Jurkat, Clone E6-1 (cell line): Measurements from ENCODE around the gene TTLL7.
"Not testable (repeated sequence)": the region's sequence is repeated elsewhere in the genome, so short reads cannot be mapped to it uniquely, and the experiment has no call there.

Source experiments
- DNase-seq: peaks from one replicate; pipeline ENCODE4 v3.0.0-alpha.2; 2011; ENCODE audit warnings: low read depth, low spot score
- H3K4me3 ChIP-seq: 2 replicates; pipeline ENCODE4 v1.5.1; 2011; ENCODE audit warnings: mild to moderate bottlenecking, low read length, control low read depth, moderate library complexity

The TTLL7 gene

DNA sequence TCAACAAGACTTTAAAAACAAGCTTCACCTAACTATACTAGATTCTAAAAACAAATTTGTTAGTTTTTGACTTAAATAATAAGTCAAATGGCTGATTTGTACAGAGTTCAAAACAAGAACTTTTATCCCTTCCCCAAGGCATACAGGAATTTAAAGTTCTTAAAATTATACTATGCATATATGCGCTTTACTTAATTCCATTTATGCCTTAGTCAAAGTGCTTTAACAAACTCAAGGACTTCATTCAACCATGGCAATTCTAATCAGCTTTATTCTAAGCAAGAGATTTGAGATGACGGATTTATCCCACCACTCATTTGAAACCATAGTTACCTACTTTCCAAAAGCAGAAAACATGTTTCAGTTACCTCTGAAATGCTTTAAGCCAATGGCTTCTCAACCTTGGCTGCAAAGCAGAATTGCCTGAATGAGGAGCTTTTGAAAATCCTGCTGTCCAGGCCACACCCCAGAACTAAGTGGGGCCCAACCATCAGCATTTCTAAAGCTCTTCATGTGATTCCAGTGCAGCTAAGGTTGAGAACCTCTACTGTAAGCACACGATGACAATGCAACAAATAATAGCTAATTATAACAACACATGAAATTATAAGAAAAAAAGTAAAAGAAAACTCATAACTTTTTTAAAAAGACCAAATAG, 44.6 kb downstream of the TTLL7 start:
- no peak for DNase-seq
- no peak overlapping the region for H3K4me3 ChIP-seq

DNA sequence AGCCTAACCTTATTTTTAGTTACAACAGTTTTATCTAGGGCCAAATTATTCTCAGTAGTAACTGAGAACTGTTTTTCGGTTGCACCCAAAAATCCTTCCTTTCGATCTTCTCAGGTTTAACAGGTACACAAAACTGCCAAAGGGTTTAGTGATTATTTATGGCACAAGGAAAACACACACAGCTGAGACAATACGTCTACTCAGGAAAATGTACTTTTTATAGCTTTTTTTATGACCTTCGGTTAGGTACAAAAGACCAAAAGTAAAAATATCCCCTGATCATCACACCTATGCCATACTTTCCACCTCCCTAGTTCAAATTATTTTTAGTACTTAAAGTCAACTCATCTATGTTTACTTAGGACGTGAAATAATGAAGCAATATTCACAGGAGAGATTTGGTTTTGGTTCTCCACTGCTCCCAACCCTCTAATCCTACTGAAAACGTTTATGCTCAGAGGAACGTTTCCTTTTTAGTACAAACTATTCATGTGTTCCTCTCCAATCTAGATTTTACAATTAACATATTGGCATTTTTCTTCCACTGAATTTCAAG, 48.7 kb downstream of the TTLL7 start:
- no peak for DNase-seq
- H3K4me3 ChIP-seq = no peak overlapping the region

- no peak overlapping the region for H3K4me3 ChIP-seq
- DNase-seq = no peak
These were observed 56.0 kb downstream of the TTLL7 start for GRCh38 chr1:83942914-83943313.

DNA sequence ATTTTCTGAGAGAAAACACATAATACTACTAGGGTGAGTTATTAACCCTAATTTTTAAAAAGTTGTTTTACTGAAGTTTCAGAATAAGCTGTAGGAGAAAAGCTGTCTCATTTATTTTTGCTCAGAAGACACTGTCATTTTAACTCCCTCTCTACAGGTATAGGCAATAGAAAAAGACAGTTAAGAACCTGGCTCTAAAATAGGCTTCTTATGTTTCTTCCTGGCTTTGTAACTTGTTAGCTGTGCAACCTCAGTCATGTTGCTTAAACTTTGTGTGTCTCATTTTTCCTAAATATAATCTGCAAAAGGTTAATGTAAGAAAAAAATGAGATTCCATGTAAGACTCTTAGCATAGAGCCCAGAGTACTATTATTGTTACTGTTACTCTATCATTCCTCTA, 64.4 kb downstream of the TTLL7 start:
- H3K4me3 ChIP-seq = no peak overlapping the region
- DNase-seq = no peak

DNA sequence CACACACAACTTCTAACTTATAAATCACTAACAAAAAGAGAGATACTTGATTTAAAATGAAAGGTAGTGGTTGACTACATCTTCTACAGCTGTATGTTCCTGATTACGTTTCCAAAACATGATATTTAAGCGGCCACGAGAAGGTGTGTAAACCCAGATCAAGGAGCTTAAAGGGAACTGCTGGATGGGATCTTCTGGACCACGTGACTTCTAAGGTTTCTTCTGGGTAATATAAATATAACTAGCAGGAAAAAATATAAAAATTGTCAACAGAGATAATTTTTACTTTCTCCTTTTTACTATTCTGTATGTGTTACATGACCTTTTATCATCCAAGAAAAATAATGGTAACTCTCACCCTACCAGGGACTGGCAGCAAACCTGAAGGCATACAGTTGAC, 66.2 kb downstream of the TTLL7 start:
- H3K4me3 ChIP-seq = no peak overlapping the region
- no peak for DNase-seq

DNA sequence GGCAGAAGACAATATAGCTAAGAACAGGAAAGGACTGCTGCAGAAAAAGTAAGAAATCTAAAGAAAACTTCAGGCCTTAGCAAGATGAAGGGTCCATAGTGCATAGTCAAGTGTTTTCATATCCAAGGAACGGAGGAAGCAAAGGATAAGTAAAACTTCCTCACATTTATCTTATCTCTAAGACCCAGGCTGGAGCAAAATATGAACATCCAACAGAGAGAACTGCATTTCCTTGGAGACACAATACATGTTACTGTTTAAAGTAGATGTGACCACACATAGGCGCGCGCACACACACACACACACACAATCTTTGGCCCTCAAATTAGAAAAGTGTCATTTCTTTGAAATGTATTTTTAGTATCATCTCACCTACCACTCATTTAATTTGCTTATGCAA, 66.7 kb downstream of the TTLL7 start:
- DNase-seq = no peak
- H3K4me3 ChIP-seq = no peak overlapping the region

GRCh38 chr1:83931658-83932253, 67.2 kb downstream of the TTLL7 start:
- DNase-seq = peak; percentile 36
- no peak overlapping the region for H3K4me3 ChIP-seq

DNA sequence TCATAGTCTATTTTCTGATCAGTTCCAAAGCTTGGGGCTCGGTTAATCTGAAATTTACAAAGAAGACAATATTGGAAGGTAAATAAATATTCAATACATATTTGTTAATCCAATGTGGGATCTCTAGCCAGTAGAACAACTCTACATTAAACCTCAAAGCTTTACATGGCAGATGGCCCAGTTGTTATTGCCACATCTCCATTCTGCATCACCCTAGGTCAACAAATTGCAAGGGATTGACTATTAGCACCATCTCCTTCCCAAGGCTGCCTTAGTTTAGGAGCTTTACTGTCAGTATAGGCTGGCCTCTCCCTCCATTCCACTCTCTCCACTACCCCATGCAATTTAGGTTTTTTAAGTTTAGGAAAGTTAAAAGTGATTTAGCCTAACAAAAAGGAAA, 69.7 kb downstream of the TTLL7 start:
- H3K4me3 ChIP-seq = no peak overlapping the region
- DNase-seq = no peak

DNA sequence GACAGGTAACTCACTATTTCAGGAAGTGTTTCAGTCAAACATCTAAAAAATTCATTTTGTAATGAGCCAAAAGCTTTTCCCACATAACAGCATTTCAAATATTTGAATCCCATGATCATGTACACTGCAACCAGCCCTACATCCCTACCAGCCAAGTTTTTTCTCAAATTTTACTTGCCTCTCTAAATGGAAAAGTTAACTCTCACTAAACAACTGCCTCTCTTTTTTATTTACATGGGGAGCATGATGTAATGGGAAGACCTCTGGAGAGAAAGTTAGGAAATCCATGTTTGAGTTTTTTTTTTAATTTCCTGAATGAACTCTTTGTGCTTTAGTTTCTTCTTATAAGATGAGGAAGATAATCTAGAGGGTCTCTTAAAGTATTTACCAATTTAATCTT, 70.5 kb downstream of the TTLL7 start:
- H3K4me3 ChIP-seq = no peak overlapping the region
- DNase-seq = no peak

- no peak overlapping the region for H3K4me3 ChIP-seq
- no peak for DNase-seq
These were observed 71.2 kb downstream of the TTLL7 start for GRCh38 chr1:83927701-83928100.

DNA sequence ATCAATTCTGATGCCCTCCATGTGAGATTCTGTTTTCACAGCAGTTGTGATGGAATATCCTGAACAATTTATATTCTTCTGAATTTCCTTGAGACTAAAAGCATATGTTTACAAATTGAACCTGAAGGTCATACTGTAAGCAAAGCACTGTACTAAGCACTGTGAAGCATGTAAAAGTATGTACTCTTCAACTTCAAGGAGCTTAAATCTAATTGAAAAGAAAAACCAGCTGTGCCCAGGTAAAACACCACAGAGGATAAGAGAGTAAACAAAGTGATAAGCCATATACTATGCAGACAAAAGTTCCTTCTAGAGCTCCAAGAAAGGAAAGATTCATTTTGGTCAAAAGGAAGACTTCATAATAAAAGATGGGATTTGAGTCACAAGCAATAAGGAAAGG, 71.9 kb downstream of the TTLL7 start:
- no peak overlapping the region for H3K4me3 ChIP-seq
- no peak for DNase-seq

- no peak for DNase-seq
These were observed 75.4 kb downstream of the TTLL7 start for GRCh38 chr1:83923553-83923952.

GRCh38 chr1:83922431-83922830, 76.5 kb downstream of the TTLL7 start:
- no peak overlapping the region for H3K4me3 ChIP-seq
- no peak for DNase-seq

More at GRCh38 chr1:83923553-83923952, 75.4 kb downstream of the TTLL7 start:
- H3K4me3 ChIP-seq = no peak overlapping the region

DNA sequence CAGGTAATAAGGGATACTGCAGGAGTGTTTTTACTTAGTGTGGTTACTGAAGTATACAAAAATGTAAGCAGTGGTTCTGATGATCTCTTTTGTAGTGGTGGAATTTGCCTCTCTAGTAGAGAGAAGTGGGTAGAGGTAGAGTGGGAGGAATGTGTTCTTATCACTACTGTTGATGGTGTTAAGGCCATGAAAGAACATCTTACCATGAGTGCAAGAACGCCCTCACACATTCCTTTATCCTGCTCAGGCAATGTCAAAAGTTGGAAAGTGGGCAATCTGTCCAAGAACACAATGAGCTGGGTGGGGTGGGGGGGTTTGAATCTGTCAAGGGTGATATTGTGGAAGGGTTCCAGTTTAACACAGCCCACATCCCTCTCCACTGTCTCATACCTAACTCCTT, 78.6 kb downstream of the TTLL7 start:
- DNase-seq = no peak
- H3K4me3 ChIP-seq = no peak overlapping the region

DNA sequence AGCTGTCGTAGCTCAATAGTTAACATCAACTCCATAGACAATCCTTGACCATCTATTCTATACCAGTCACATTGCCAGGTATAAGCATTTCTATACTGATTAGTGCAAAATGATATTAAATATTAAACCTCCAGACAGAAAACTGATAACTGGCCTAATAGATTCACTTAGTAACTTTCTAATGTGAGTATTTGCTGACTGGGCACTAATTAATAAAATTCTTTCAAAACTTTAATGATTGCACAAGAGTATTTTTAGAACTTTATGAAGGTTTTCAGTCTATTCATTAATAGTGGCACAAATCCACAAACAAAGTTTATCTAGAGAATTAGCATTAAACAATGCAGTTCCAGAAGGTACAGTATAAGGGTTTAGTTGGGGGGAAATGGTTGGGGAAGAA, 79.1 kb downstream of the TTLL7 start:
- DNase-seq = no peak
- no peak overlapping the region for H3K4me3 ChIP-seq

DNA sequence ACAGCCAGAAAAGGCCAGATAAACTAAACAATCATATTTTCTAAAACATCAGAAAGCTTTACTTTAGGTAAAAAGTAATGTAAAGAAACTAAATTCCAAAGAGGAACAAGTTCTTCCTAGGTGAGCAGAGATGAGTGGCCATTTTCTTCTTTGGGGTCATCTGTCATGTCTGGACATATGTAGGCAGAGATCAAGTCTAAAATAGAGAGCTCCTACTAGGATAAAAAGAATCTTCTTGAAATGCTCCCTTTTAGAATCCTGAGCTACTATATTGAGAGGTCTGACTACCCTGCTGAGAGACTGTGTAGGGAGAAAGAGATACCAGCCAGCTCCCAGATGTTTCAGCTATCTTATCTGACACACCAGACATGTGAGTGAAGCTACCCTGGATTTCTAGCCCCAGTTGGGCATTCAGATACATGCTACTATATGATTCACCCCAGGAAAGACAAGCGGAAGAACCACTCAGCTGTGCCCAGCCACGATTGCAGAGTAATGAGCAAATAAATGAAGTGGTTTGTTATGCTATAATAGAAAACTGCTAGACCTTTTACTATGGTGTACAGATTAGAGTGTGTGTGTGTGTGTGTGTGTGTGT, 80.1 kb downstream of the TTLL7 start:
- H3K4me3 ChIP-seq = no peak overlapping the region
- no peak for DNase-seq

GRCh38 chr1:83917959-83918358, 81.0 kb downstream of the TTLL7 start:
- H3K4me3 ChIP-seq = no peak overlapping the region
- DNase-seq = no peak

DNA sequence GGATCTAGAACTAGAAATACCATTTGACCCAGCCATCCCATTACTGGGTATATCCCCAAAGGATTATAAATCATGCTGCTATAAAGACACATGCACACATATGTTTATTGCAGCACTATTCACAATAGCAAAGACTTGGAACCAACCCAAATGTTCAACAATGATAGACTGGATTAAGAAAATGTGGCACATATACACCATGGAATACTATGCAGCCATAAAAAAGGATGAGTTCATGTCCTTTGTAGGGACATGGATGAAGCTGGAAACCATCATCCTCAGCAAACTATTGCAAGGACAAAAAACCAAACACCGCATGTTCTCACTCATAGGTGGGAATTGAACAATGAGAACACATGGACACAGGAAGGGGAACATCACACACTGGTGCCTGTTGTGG, 82.8 kb downstream of the TTLL7 start:
- H3K4me3 ChIP-seq, DNase-seq: not testable (repeated sequence)

DNA sequence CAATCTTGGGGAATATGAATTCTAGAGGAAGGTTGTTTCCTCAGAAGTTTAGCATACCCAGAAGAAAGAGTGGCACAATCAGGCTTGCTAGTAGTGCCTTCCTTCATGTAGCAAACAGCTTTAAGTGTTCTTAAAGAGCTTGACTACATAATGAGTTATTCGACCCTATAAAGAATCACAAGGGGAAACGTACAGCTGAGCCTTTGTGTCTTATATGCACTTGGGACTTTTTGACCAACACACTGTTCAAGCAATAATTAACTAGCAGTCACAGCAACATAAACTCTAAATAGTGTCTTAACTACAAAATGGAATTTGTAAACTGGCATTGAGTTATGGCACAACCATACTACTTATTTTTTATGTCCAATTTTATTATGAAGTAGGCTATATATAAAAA, 86.1 kb downstream of the TTLL7 start:
- no peak for DNase-seq
- no peak overlapping the region for H3K4me3 ChIP-seq

DNA sequence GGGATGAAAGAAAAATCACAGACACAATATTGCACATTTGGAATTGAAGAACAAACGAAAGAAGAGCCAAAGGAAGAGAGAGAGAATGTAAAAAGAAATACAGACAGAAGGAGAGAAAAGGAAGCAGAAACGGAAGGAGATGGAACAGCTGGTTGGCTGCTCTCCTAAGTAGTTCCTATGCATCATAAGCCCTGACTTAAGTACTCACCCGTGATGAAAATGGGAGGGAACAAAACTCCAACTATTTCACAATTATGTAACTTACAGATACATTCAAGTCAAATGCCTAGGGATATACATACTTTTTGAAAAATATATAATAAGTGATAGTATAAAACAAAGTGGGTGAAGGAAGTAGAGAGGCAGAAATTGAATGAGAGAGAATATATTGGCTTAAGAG, 88.5 kb downstream of the TTLL7 start:
- H3K4me3 ChIP-seq = no peak overlapping the region
- DNase-seq = no peak

GRCh38 chr1:83909687-83910086, 89.2 kb downstream of the TTLL7 start:
- no peak overlapping the region for H3K4me3 ChIP-seq
- no peak for DNase-seq
